BJ (cell line): ENCODE results near the gene SETD7. TPM values are rescaled to one million over a fixed set of nuclear protein-coding genes. Genes with fewer than 3 reads are reported as not detected.

Experiments
- CTCF ChIA-PET: fragments of 350-600 bp; formaldehyde crosslinking; extraction: SDS; loops from one replicate; lab custom pipeline; 2021; ENCODE audit warnings: antibody characterized with exemption, inconsistent platforms; lab: Yijun Ruan, JAX
- POLR2A ChIA-PET: fragments of 300-600 bp; sonication (Branson Sonifier 250); formaldehyde crosslinking; extraction: SDS; loops from one replicate; lab custom pipeline; 2021; ENCODE audit warnings: antibody characterized with exemption; lab: Charles Lee
- DNase-seq: peaks from one replicate; pipeline ENCODE4 v3.0.0-alpha.2; 2011; ENCODE audit warnings: low read depth
- H3K27me3 ChIP-seq: 2 replicates; pipeline ENCODE4 v1.6.0; 2011; ENCODE audit warnings: low read length; ENCODE audit not compliant: control insufficient read depth, insufficient read depth
- H3K36me3 ChIP-seq: 2 replicates; pipeline ENCODE4 v1.5.1; 2011; ENCODE audit warnings: low read length; ENCODE audit not compliant: control insufficient read depth, insufficient read depth
- H3K4me3 ChIP-seq: 2 replicates; pipeline ENCODE4 v1.5.1; 2011; ENCODE audit warnings: low read depth, mild to moderate bottlenecking, control low read depth, low read length
- CTCF ChIP-seq: IDR thresholded peaks from 2 replicates; pipeline ENCODE4 v1.5.1; 2011; ENCODE audit warnings: low read depth, mild to moderate bottlenecking, control low read depth, inconsistent platforms, low read length, moderate library complexity; ENCODE audit not compliant: insufficient read depth
- polyA plus RNA-seq: library from polyadenylated mRNA; depleted of rRNA; stranded (reverse); fragments of >200 nt; gene quantifications from 2 replicates; pipeline ENCODE4 v1.2.3, GENCODE V29; 2011

The SETD7 gene
- polyA plus RNA-seq, 1 experiment: 14.5 TPM

GRCh38 chr4:139454111-139455045 lies 101.6 kb downstream of the SETD7 start, which contains the start of gene RAB33B:
Gene RAB33B (plus strand): TSS chr4:139454121. CDS start chr4:139454196, 75 bp downstream.
- no peaks in the 10 kb centered on the region for H3K27me3 ChIP-seq
- peak within 1 kb of the TSS; percentile 85 for H3K4me3 ChIP-seq
- CTCF ChIA-PET: interaction anchor here (2.3 kb wide), 1 partner anchor 38 kb away, joined by 4 read pairs; no protein-coding TSS in a partner anchor
- no peaks in the 10 kb centered on the region for H3K36me3 ChIP-seq
- POLR2A ChIA-PET: interaction anchor here (0.5 kb wide), 1 partner anchor 106 kb away, joined by 3 read pairs; no protein-coding TSS in a partner anchor
- no peak for DNase-seq
- TF ChIP-seq CTCF: no peak

GRCh38 chr4:139453371-139454110 lies 102.5 kb downstream of the SETD7 start:
- Histone ChIP-seq H3K27me3 (no peaks in the 10 kb centered on the region), H3K4me3 (peak overlapping the region; percentile 85), H3K36me3 (no peaks in the 10 kb centered on the region)
- ChIA-PET POLR2A (interaction anchor here (0.5 kb wide), 1 partner anchor 105 kb away, joined by 3 read pairs; no protein-coding TSS in a partner anchor), CTCF (interaction anchor here (1.0 to 2.3 kb wide), 3 partner anchors 9 to 47 kb away, joined by 4 read pairs; no protein-coding TSS in a partner anchor)
- TF ChIP-seq CTCF: peak; percentile 17; the same call in 1 of the 2 replicates
- DNase-seq: peak; percentile 87

- ChIA-PET CTCF (interaction anchor here (1.0 to 1.1 kb wide), 2 partner anchors 9 to 46 kb away, joined by 4 read pairs; no protein-coding TSS in a partner anchor), POLR2A (no interaction called here)
- DNase-seq: no peak
Observed at GRCh38 chr4:139453041-139453370, 103.0 kb downstream of the SETD7 start.

GRCh38 chr4:139451997-139452396 lies 104.0 kb downstream of the SETD7 start:
- CTCF ChIA-PET: no interaction called here

More at GRCh38 chr4:139453041-139453370, 103.0 kb downstream of the SETD7 start:
- TF ChIP-seq CTCF: peak; percentile 44
- Histone ChIP-seq H3K4me3 (peak overlapping the region; percentile 85), H3K27me3 (no peaks in the 10 kb centered on the region), H3K36me3 (no peaks in the 10 kb centered on the region)

More at GRCh38 chr4:139451997-139452396, 104.0 kb downstream of the SETD7 start:
- Histone ChIP-seq H3K27me3 (no peaks in the 10 kb centered on the region), H3K4me3 (no peak overlapping the region), H3K36me3 (no peaks in the 10 kb centered on the region)
- POLR2A ChIA-PET: no interaction called here
- no peak for DNase-seq
- TF ChIP-seq CTCF: no peak
